Measurements from ENCODE around the gene UBE2H. TPM values are rescaled to one million over a fixed set of nuclear protein-coding genes. Genes with fewer than 3 reads are reported as not detected.

The UBE2H gene
- total and polyA plus RNA-seq, 2 of the 4 experiments (the other 2 are of a cell fraction) = 34.6 to 49.4 TPM

DNA sequence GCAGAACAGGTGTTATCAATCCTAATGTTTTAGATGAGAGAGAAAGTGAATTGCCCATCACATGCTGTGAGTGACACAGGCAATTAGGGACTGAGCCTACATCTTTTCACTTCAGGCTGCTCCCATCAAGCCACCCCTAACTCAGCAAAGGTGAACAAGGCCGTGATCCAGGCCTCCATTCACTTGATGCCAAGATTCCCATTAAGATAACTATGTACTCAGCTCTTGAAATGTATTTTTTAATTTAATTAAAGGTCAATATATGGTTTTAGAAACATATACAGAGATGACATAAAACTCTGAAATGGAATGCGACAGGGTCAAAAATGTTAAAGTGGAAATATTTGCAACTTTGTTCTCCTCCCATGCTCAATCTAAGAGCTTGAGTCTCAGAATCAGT lies 27.9 kb upstream of the UBE2H start:
- Histone ChIP-seq H3K23ac (ENCODE audit: low read depth, low read length) (no peak overlapping the region), H4K8ac (ENCODE audit: low read depth in 2 of 2, low read length in 2 of 2) (no peak overlapping the region), H2BK120ac (ENCODE audit: low read depth, low read length) (no peak overlapping the region), H3K9me1 (ENCODE audit: insufficient read depth, low read length) (no peaks in the 10 kb centered on the region), H4K91ac (ENCODE audit: insufficient read depth, low read depth, low read length) (no peak overlapping the region), H2AK5ac (ENCODE audit: low read depth, low read length) (no peak overlapping the region), H3K4ac (ENCODE audit: low read depth, low read length) (no peak overlapping the region), H3K79me1 (ENCODE audit: low read depth in 1 of 2, low read length in 2 of 2) (no peaks in the 10 kb centered on the region), H3K27ac (ENCODE audit: insufficient read depth, low read length) (no peak overlapping the region), H4K20me1 (ENCODE audit: insufficient read depth, low read length) (no peaks in the 10 kb centered on the region), H3K4me1 (ENCODE audit: control insufficient read depth, insufficient read depth, low read length) (no peaks in the 10 kb centered on the region), H4K5ac (ENCODE audit: low read depth, low read length) (no peak overlapping the region), H3K9ac (ENCODE audit: low read depth, low read length) (no peak overlapping the region), H3K4me2 (ENCODE audit: low read depth, low read length) (no peak overlapping the region), H3K18ac (ENCODE audit: low read depth, low read length) (no peak overlapping the region), H2BK5ac (ENCODE audit: low read depth, low read length, poor library complexity, severe bottlenecking) (no peak overlapping the region), H2BK15ac (ENCODE audit: low read depth, low read length) (no peak overlapping the region), H3K4me3 (ENCODE audit: insufficient read depth, low read depth, low read length) (no peak overlapping the region), H2AFZ (replicated peaks; ENCODE audit: low read length, poor library complexity) (no peak overlapping the region), H3K56ac (ENCODE audit: extremely low read depth, insufficient read depth, low read length) (no peak overlapping the region), H3K9me3 (ENCODE audit: control insufficient read depth, insufficient read depth, low read length) (no peaks in the 10 kb centered on the region), H2AK9ac (replicated peaks; ENCODE audit: low read depth, low read length, poor library complexity) (no peak overlapping the region), H3K36me3 (ENCODE audit: control insufficient read depth, insufficient read depth, low read length) (no peaks in the 10 kb centered on the region), H3K14ac (replicated peaks; ENCODE audit: low read depth, low read length) (no peak overlapping the region), H2BK20ac (ENCODE audit: low read depth, low read length) (no peak overlapping the region), H3K27me3 (ENCODE audit: control insufficient read depth, insufficient read depth, low read length) (peaks cover 2% of the 10 kb centered on the region; the same call in 1 of the 2 replicates)
- in situ Hi-C loops (cut with MboI; ENCODE audit: low sequenced_read_pairs) (no loop called here), dilution Hi-C loops (cut with HindIII; ENCODE audit: low sequenced_read_pairs, unreplicated experiment) (no loop called here), intact Hi-C loops (cut with micrococcal nuclease) (no loop called here)
- WGBS, 2 experiments (ENCODE audit: extremely low coverage in 2 of 2, insufficient read length in 1 of 2) = no CpG with 5 or more reads among the region's 2 CpGs
- POLR2A ChIA-PET (ENCODE audit: unreplicated experiment) = no interaction called here
- no peak for TF ChIP-seq NFE2L2 (IDR thresholded peaks at IDR 0.05; ENCODE audit: low read depth, low read length)
- no peak for TF ChIP-seq FOS (IDR thresholded peaks at IDR 0.05; ENCODE audit: low read depth, low read length)
- no peak for TF ChIP-seq USF2 (IDR thresholded peaks at IDR 0.05; ENCODE audit: low read depth, low read length)
- TF ChIP-seq CHD1 (IDR thresholded peaks at IDR 0.05; ENCODE audit: low read depth, low read length) = no peak
- TF ChIP-seq RFX5 (IDR thresholded peaks at IDR 0.05; ENCODE audit: low read depth, low read length) = no peak
- no peak for TF ChIP-seq POLR2A (IDR thresholded peaks at IDR 0.05; ENCODE audit: low read depth, low read length)
- no peak for TF ChIP-seq RCOR1 (IDR thresholded peaks at IDR 0.05; ENCODE audit: insufficient replicate concordance, low read length)
- TF ChIP-seq MAZ (IDR thresholded peaks at IDR 0.05; ENCODE audit: borderline replicate concordance, low read depth, low read length) = no peak
- no peak for TF ChIP-seq SMC3 (IDR thresholded peaks at IDR 0.05; ENCODE audit: low read depth, low read length)
- TF ChIP-seq MXI1 (IDR thresholded peaks at IDR 0.05; ENCODE audit: borderline replicate concordance, low read depth, low read length) = no peak
- no peak for TF ChIP-seq RAD21 (IDR thresholded peaks at IDR 0.05; ENCODE audit: low read length)
- TF ChIP-seq CEBPB (IDR thresholded peaks at IDR 0.05; ENCODE audit: low read depth, low read length) = no peak
- DNase-seq (no peak), ATAC-seq (ENCODE audit: low read depth) (no peak)
- BruUV-seq (replicated peaks) = no TSS peak
- CTCF ChIA-PET = no interaction called here

All from IMR-90 (cell line).